IPS-20b (cell line): ENCODE data around the gene LPGAT1.

Experiments
- H3K27ac ChIP-seq: one replicate; pipeline ENCODE4 v1.5.1; 2013; ENCODE audit warnings: low read length
- H3K27me3 ChIP-seq: 2 replicates; pipeline ENCODE4 v1.6.1; 2013; ENCODE audit warnings: mild to moderate bottlenecking, low read length, inconsistent platforms; ENCODE audit not compliant: insufficient read depth
- H3K36me3 ChIP-seq: 2 replicates; pipeline ENCODE4 v1.6.1; 2013; ENCODE audit warnings: low read depth, mild to moderate bottlenecking, inconsistent platforms, low read length, moderate library complexity; ENCODE audit not compliant: insufficient read depth
- H3K4me1 ChIP-seq: 2 replicates; pipeline ENCODE4 v1.6.1; 2013; ENCODE audit warnings: mild to moderate bottlenecking, control low read depth, inconsistent platforms, low read length, moderate library complexity; ENCODE audit not compliant: insufficient read depth
- H3K4me3 ChIP-seq: 2 replicates; pipeline ENCODE4 v1.5.1; 2013; ENCODE audit warnings: mild to moderate bottlenecking, low read length, inconsistent platforms
- H3K9ac ChIP-seq: 2 replicates; pipeline ENCODE4 v1.6.1; 2013; ENCODE audit warnings: low read depth, mild to moderate bottlenecking, inconsistent platforms, low read length, moderate library complexity
- H3K9me3 ChIP-seq: 2 replicates; pipeline ENCODE4 v1.6.1; 2013; ENCODE audit warnings: mild to moderate bottlenecking, low read depth, low read length, inconsistent platforms; ENCODE audit not compliant: insufficient read depth

LPGAT1 gene

GRCh38 chr1:211843018-211843417 lies 12.5 kb upstream of the LPGAT1 start:
- Histone ChIP-seq H3K9ac (no peak overlapping the region), H3K27me3 (no peaks in the 10 kb centered on the region), H3K9me3 (no peaks in the 10 kb centered on the region), H3K4me1 (no peaks in the 10 kb centered on the region), H3K36me3 (no peaks in the 10 kb centered on the region), H3K27ac (no peak overlapping the region), H3K4me3 (no peak overlapping the region)

GRCh38 chr1:211842518-211842917 lies 12.0 kb upstream of the LPGAT1 start:
- H3K27me3 ChIP-seq, result no peaks in the 10 kb centered on the region
- H3K27ac ChIP-seq, result no peak overlapping the region

GRCh38 chr1:211839106-211839505 lies 8.5 kb upstream of the LPGAT1 start:
- Histone ChIP-seq H3K27me3 (no peaks in the 10 kb centered on the region), H3K4me3 (no peak overlapping the region), H3K36me3 (no peaks in the 10 kb centered on the region), H3K9me3 (no peaks in the 10 kb centered on the region), H3K4me1 (no peaks in the 10 kb centered on the region), H3K9ac (no peak overlapping the region), H3K27ac (no peak overlapping the region)

More at GRCh38 chr1:211842518-211842917, 12.0 kb upstream of the LPGAT1 start:
- H3K36me3 ChIP-seq, result no peaks in the 10 kb centered on the region
- H3K9ac ChIP-seq, result no peak overlapping the region
- H3K4me1 ChIP-seq, result no peaks in the 10 kb centered on the region
- H3K4me3 ChIP-seq, result no peak overlapping the region
- H3K9me3 ChIP-seq, result no peaks in the 10 kb centered on the region

GRCh38 chr1:211833174-211833820 lies 2.7 kb upstream of the LPGAT1 start:
- Histone ChIP-seq H3K4me3 (no peak overlapping the region), H3K9me3 (no peaks in the 10 kb centered on the region), H3K4me1 (no peaks in the 10 kb centered on the region), H3K9ac (no peak overlapping the region), H3K27ac (no peak overlapping the region), H3K27me3 (peaks cover 20% of the 10 kb centered on the region), H3K36me3 (no peaks in the 10 kb centered on the region)

- Histone ChIP-seq H3K9ac (no peak overlapping the region), H3K27ac (no peak overlapping the region), H3K4me3 (no peak overlapping the region)
These were observed 2.1 kb upstream of the LPGAT1 start for GRCh38 chr1:211832661-211833060.

GRCh38 chr1:211831558-211832323 lies 1.2 kb upstream of the LPGAT1 start:
- Histone ChIP-seq H3K9ac (no peak overlapping the region), H3K4me1 (no peaks in the 10 kb centered on the region; the same call in 1 of the 2 replicates), H3K27me3 (peaks cover 20% of the 10 kb centered on the region), H3K36me3 (no peaks in the 10 kb centered on the region), H3K9me3 (no peaks in the 10 kb centered on the region), H3K27ac (no peak overlapping the region), H3K4me3 (no peak overlapping the region)

More at GRCh38 chr1:211832661-211833060, 2.1 kb upstream of the LPGAT1 start:
- Histone ChIP-seq H3K4me1 (no peaks in the 10 kb centered on the region), H3K36me3 (no peaks in the 10 kb centered on the region), H3K9me3 (no peaks in the 10 kb centered on the region), H3K27me3 (peaks cover 20% of the 10 kb centered on the region)

- no peaks in the 10 kb centered on the region; the same call in 1 of the 2 replicates for H3K4me1 ChIP-seq
- H3K27ac ChIP-seq, result no peak overlapping the region
- peaks cover 20% of the 10 kb centered on the region for H3K27me3 ChIP-seq
- H3K4me3 ChIP-seq, result peak overlapping the region; percentile 82
- peak overlapping the region; percentile 60; the same call in 1 of the 2 replicates for H3K9ac ChIP-seq
- no peaks in the 10 kb centered on the region for H3K9me3 ChIP-seq
- H3K36me3 ChIP-seq, result no peaks in the 10 kb centered on the region
These were observed 572 bp downstream of the LPGAT1 start for GRCh38 chr1:211830055-211830327.

GRCh38 chr1:211829343-211830054 lies 1.1 kb downstream of the LPGAT1 start:
- no peaks in the 10 kb centered on the region for H3K36me3 ChIP-seq
- peak overlapping the region; percentile 60; the same call in 1 of the 2 replicates for H3K9ac ChIP-seq
- no peak overlapping the region for H3K27ac ChIP-seq
- H3K4me3 ChIP-seq, result peak overlapping the region; percentile 82
- H3K9me3 ChIP-seq, result no peaks in the 10 kb centered on the region
- H3K4me1 ChIP-seq, result no peaks in the 10 kb centered on the region; the same call in 1 of the 2 replicates
- H3K27me3 ChIP-seq, result peaks cover 20% of the 10 kb centered on the region

- Histone ChIP-seq H3K4me3 (peak overlapping the region; percentile 82), H3K27ac (no peak overlapping the region), H3K9ac (no peak overlapping the region; the same call in 1 of the 2 replicates), H3K36me3 (no peaks in the 10 kb centered on the region), H3K4me1 (no peaks in the 10 kb centered on the region; the same call in 1 of the 2 replicates), H3K9me3 (no peaks in the 10 kb centered on the region), H3K27me3 (peaks cover 20% of the 10 kb centered on the region)
These were observed 1.8 kb downstream of the LPGAT1 start for GRCh38 chr1:211828584-211829342.

- Histone ChIP-seq H3K9ac (no peak overlapping the region), H3K9me3 (no peaks in the 10 kb centered on the region), H3K27me3 (peaks cover 20% of the 10 kb centered on the region), H3K36me3 (no peaks in the 10 kb centered on the region), H3K4me3 (no peak overlapping the region), H3K27ac (no peak overlapping the region), H3K4me1 (no peaks in the 10 kb centered on the region; the same call in 1 of the 2 replicates)
These were observed 3.5 kb downstream of the LPGAT1 start for GRCh38 chr1:211827051-211827450.

GRCh38 chr1:211825980-211826379 lies 4.6 kb downstream of the LPGAT1 start:
- H3K36me3 ChIP-seq, result no peaks in the 10 kb centered on the region
- H3K27ac ChIP-seq, result no peak overlapping the region
- H3K27me3 ChIP-seq, result peaks cover 18% of the 10 kb centered on the region
- no peaks in the 10 kb centered on the region; the same call in 1 of the 2 replicates for H3K4me1 ChIP-seq
- no peak overlapping the region for H3K9ac ChIP-seq
- no peak overlapping the region for H3K4me3 ChIP-seq
- no peaks in the 10 kb centered on the region for H3K9me3 ChIP-seq
